ENCODE data around the gene SLC27A6.

SLC27A6 gene

DNA sequence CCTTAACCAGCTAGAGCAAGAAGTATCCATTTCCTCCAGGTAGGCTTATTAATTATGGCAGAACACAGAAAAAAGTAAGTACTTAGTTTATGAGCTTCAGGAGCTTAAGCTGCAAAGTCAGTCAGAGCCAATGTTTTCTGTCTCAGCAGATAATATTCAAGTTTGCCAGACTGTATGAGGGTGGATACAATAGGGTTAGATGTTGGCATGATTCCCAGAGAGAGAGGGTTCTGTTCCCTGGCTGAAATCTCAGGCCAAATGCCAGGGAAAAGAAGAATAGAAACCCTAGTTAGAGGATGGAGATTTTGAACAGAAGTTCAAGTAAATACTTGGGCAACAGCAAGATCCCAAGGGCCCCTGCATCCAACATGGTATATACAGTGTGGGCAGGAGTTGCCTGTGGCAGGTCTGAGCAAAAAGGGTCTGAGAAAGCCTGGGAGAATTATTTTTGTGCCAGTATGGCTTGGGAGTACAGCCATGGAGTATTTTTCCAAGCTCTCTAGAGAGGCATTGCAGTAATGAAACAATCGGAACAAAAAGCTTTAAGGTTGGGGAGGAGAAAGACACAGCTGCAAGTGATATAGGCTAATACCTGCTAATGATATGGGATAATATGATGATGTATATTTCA lies 98.3 kb downstream of the SLC27A6 start:
- no peak for DNase-seq (ENCODE audit: low read depth)

DNA sequence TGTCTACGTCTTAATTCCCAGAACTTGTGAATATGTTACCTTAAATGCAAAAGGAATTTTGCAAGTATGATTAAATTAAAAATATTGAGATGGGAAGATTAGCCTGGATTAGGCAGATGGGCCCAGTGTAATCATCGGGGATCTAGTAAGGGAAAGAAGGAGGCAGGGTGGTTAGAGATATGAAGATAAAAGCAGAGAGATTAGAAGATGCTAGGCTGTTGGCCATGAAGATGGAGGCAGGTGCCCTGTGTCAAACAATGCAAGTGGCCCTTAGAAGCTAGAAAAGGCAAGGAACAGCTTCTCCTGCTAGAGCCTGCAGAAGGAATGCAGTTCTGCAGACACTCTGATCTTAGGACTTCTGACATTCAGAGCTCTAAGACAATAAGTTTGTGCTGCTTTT lies 100.4 kb downstream of the SLC27A6 start:
- TF ChIP-seq CTCF (IDR thresholded peaks at IDR 0.05; ENCODE audit: control insufficient read depth, extremely low read depth, insufficient read depth) = no peak
- no peak for DNase-seq (ENCODE audit: low read depth)
- no peak overlapping the region for H3K4me3 ChIP-seq (ENCODE audit: low read depth, low read length)

More for the DNA sequence above, 98.3 kb downstream of the SLC27A6 start:
- TF ChIP-seq CTCF (IDR thresholded peaks at IDR 0.05; ENCODE audit: control insufficient read depth, extremely low read depth, insufficient read depth) = no peak
- no peak overlapping the region for H3K4me3 ChIP-seq (ENCODE audit: low read depth, low read length)

- no peak for TF ChIP-seq CTCF (IDR thresholded peaks at IDR 0.05; ENCODE audit: control insufficient read depth, extremely low read depth, insufficient read depth)
- H3K4me3 ChIP-seq (ENCODE audit: low read depth, low read length) = no peak overlapping the region
- no peak for DNase-seq (ENCODE audit: low read depth)
Observed at GRCh38 chr5:129067745-129068144, 102.5 kb downstream of the SLC27A6 start.

GRCh38 chr5:129069292-129069691 lies 104.0 kb downstream of the SLC27A6 start:
- no peak for DNase-seq (ENCODE audit: low read depth)
- no peak overlapping the region for H3K4me3 ChIP-seq (ENCODE audit: low read depth, low read length)
- TF ChIP-seq CTCF (IDR thresholded peaks at IDR 0.05; ENCODE audit: control insufficient read depth, extremely low read depth, insufficient read depth) = no peak

DNA sequence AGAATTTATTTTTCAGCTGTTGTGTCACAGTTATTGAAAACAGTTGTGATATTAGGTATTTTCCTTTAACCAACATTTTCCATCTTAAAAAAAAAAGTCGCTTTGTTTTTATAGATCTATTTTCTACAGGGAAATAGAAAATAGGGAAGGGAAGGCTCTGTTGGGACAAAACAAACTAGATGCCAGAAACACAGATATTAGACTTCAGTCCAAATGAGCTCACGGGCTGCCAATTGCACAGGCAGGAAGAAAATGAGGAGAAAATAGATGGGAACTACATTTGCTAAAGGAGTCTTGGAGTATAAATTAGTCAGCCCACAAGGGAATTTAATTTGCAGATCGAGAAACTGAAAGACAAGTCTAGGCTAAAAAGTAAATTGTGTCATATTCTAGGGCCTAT lies 107.8 kb downstream of the SLC27A6 start:
- no peak for TF ChIP-seq CTCF (IDR thresholded peaks at IDR 0.05; ENCODE audit: control insufficient read depth, extremely low read depth, insufficient read depth)
- no peak for DNase-seq (ENCODE audit: low read depth)
- H3K4me3 ChIP-seq (ENCODE audit: low read depth, low read length) = no peak overlapping the region

DNA sequence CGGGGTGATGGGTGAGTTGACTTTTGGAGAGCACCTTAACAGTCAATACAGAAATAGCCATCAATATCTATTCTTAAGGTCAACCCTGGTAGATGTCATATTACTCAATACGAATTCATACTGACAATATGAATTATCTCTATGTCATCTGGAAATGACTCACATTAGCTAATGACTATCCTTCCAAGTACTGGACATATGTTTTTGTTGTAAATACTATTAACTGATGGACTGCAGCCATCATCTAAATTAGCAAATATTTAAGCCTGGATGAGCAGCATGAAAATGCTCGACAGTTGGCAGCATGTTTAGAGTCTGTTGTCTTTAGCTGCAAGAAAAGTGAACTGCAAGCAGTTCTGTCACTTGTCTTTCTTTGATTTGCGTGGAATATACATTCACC lies 109.6 kb downstream of the SLC27A6 start:
- no peak for TF ChIP-seq CTCF (IDR thresholded peaks at IDR 0.05; ENCODE audit: control insufficient read depth, extremely low read depth, insufficient read depth)
- peak; percentile 97 for DNase-seq (ENCODE audit: low read depth)
- H3K4me3 ChIP-seq (ENCODE audit: low read depth, low read length) = no peak overlapping the region

GRCh38 chr5:129077433-129078075 lies 112.3 kb downstream of the SLC27A6 start:
- no peak overlapping the region for H3K4me3 ChIP-seq (ENCODE audit: low read depth, low read length)

More at GRCh38 chr5:129077433-129078075, 112.3 kb downstream of the SLC27A6 start:
- no peak for TF ChIP-seq CTCF (IDR thresholded peaks at IDR 0.05; ENCODE audit: control insufficient read depth, extremely low read depth, insufficient read depth)
- no peak for DNase-seq (ENCODE audit: low read depth)

Measured in LNCaP clone FGC (cell line).